Measurements from ENCODE around the gene TGFB1.

Gene TGFB1

DNA sequence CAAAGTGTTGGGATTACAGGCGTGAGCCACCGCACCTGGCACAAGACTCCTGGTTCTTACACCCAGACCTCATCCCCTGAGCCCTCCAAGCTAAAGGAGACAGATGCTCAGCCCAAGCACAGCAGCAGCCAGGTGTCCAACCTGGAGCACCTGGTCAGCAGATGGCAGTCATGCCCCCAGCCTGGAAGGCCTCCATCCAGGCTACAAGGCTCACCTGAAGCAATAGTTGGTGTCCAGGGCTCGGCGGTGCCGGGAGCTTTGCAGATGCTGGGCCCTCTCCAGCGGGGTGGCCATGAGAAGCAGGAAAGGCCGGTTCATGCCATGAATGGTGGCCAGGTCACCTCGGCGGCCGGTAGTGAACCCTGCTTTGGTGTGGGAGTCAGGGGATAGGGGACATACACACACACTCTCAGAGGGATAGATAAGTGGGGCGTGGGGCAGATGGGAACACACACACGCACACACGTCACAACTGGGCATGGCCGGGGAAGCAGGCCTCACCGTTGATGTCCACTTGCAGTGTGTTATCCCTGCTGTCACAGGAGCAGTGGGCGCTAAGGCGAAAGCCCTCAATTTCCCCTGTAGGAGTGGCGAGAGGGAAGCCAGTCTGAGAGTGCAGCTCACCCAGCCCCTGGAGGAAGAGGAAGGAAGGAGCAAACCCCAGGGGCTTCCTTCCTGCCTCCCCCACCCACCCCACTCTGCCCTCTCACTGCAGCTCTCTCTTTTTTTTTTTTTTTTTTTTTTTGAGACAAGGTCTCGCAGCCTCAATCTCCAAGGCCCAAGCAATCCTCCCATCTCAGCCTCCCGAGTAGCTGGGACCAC, 11.8 kb downstream of the TGFB1 start:
- H3K4me1 ChIP-seq (ENCODE audit: insufficient read depth, insufficient read length), result no peaks in the 10 kb centered on the region
- no peak overlapping the region for H3K4me3 ChIP-seq (ENCODE audit: insufficient read length, low read depth)
- TF ChIP-seq YY1 (IDR thresholded peaks at IDR 0.05; ENCODE audit: insufficient read depth, insufficient read length) (no peak), SUZ12 (IDR thresholded peaks at IDR 0.05; ENCODE audit: extremely low read depth, insufficient read depth, insufficient read length) (no peak), ZNF274 (IDR thresholded peaks at IDR 0.05; ENCODE audit: low read depth, low read length) (no peak)
- H3K36me3 ChIP-seq (ENCODE audit: insufficient read depth, insufficient read length, low read length), result peaks cover 34% of the 10 kb centered on the region
- DNase-seq (ENCODE audit: low read depth, low spot score), result no peak
- H3K9ac ChIP-seq (ENCODE audit: insufficient read length, low read depth), result no peak overlapping the region
- no peaks in the 10 kb centered on the region for H3K27me3 ChIP-seq (ENCODE audit: insufficient read depth, insufficient read length)
- H3K9me3 ChIP-seq (ENCODE audit: insufficient read depth, low read length), result no peaks in the 10 kb centered on the region

GRCh38 chr19:41339936-41340335, 13.8 kb downstream of the TGFB1 start:
- no peaks in the 10 kb centered on the region for H3K9me3 ChIP-seq (ENCODE audit: insufficient read depth, low read length)
- no peak overlapping the region for H3K4me3 ChIP-seq (ENCODE audit: insufficient read length, low read depth)
- H3K36me3 ChIP-seq (ENCODE audit: insufficient read depth, insufficient read length, low read length), result peaks cover 37% of the 10 kb centered on the region
- no peak for TF ChIP-seq SUZ12 (IDR thresholded peaks at IDR 0.05; ENCODE audit: extremely low read depth, insufficient read depth, insufficient read length)
- TF ChIP-seq YY1 (IDR thresholded peaks at IDR 0.05; ENCODE audit: insufficient read depth, insufficient read length), result no peak
- no peak for TF ChIP-seq ZNF274 (IDR thresholded peaks at IDR 0.05; ENCODE audit: low read depth, low read length)
- no peak overlapping the region for H3K9ac ChIP-seq (ENCODE audit: insufficient read length, low read depth)
- no peak for DNase-seq (ENCODE audit: low read depth, low spot score)
- no peaks in the 10 kb centered on the region for H3K4me1 ChIP-seq (ENCODE audit: insufficient read depth, insufficient read length)
- no peaks in the 10 kb centered on the region for H3K27me3 ChIP-seq (ENCODE audit: insufficient read depth, insufficient read length)

GRCh38 chr19:41335467-41335866, 18.3 kb downstream of the TGFB1 start:
- Histone ChIP-seq H3K9ac (ENCODE audit: insufficient read length, low read depth) (no peak overlapping the region), H3K36me3 (ENCODE audit: insufficient read depth, insufficient read length, low read length) (peaks cover 28% of the 10 kb centered on the region), H3K9me3 (ENCODE audit: insufficient read depth, low read length) (no peaks in the 10 kb centered on the region), H3K4me1 (ENCODE audit: insufficient read depth, insufficient read length) (no peaks in the 10 kb centered on the region), H3K27me3 (ENCODE audit: insufficient read depth, insufficient read length) (no peaks in the 10 kb centered on the region), H3K4me3 (ENCODE audit: insufficient read length, low read depth) (no peak overlapping the region)
- TF ChIP-seq SUZ12 (IDR thresholded peaks at IDR 0.05; ENCODE audit: extremely low read depth, insufficient read depth, insufficient read length) (no peak), YY1 (IDR thresholded peaks at IDR 0.05; ENCODE audit: insufficient read depth, insufficient read length) (no peak), ZNF274 (IDR thresholded peaks at IDR 0.05; ENCODE audit: low read depth, low read length) (no peak)
- no peak for DNase-seq (ENCODE audit: low read depth, low spot score)

GRCh38 chr19:41334793-41335192, 18.9 kb downstream of the TGFB1 start:
- no peak overlapping the region for H3K4me3 ChIP-seq (ENCODE audit: insufficient read length, low read depth)
- no peak overlapping the region for H3K9ac ChIP-seq (ENCODE audit: insufficient read length, low read depth)
- H3K9me3 ChIP-seq (ENCODE audit: insufficient read depth, low read length), result no peaks in the 10 kb centered on the region
- peaks cover 28% of the 10 kb centered on the region for H3K36me3 ChIP-seq (ENCODE audit: insufficient read depth, insufficient read length, low read length)
- no peaks in the 10 kb centered on the region for H3K27me3 ChIP-seq (ENCODE audit: insufficient read depth, insufficient read length)
- DNase-seq (ENCODE audit: low read depth, low spot score), result no peak
- TF ChIP-seq SUZ12 (IDR thresholded peaks at IDR 0.05; ENCODE audit: extremely low read depth, insufficient read depth, insufficient read length) (no peak), YY1 (IDR thresholded peaks at IDR 0.05; ENCODE audit: insufficient read depth, insufficient read length) (no peak), ZNF274 (IDR thresholded peaks at IDR 0.05; ENCODE audit: low read depth, low read length) (no peak)
- H3K4me1 ChIP-seq (ENCODE audit: insufficient read depth, insufficient read length), result no peaks in the 10 kb centered on the region

DNA sequence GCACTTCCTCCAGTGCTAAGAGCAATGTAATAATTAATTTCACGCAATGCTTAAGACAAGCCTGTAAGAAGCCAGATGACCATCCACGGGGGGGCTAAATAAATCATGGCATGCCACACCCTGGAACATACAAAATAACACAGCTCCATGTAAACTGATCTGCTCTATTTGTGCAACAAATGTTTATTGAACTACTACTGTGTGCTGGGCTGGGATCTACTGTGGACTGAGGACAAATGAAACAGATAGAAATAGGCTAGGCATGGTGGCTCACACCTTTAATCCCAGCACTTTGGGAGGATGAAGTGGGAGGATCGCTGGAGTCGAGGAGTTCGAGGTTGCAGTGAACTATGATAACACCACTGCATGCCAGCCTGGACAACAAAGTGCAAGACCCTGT, 21.3 kb downstream of the TGFB1 start:
- Histone ChIP-seq H3K36me3 (ENCODE audit: insufficient read depth, insufficient read length, low read length) (peaks cover 38% of the 10 kb centered on the region), H3K9ac (ENCODE audit: insufficient read length, low read depth) (no peak overlapping the region), H3K4me3 (ENCODE audit: insufficient read length, low read depth) (no peak overlapping the region), H3K27me3 (ENCODE audit: insufficient read depth, insufficient read length) (no peaks in the 10 kb centered on the region), H3K9me3 (ENCODE audit: insufficient read depth, low read length) (no peaks in the 10 kb centered on the region), H3K4me1 (ENCODE audit: insufficient read depth, insufficient read length) (peaks cover 3% of the 10 kb centered on the region)
- no peak for TF ChIP-seq SUZ12 (IDR thresholded peaks at IDR 0.05; ENCODE audit: extremely low read depth, insufficient read depth, insufficient read length)
- TF ChIP-seq YY1 (IDR thresholded peaks at IDR 0.05; ENCODE audit: insufficient read depth, insufficient read length), result no peak
- TF ChIP-seq ZNF274 (IDR thresholded peaks at IDR 0.05; ENCODE audit: low read depth, low read length), result no peak
- DNase-seq (ENCODE audit: low read depth, low spot score), result no peak

- H3K4me3 ChIP-seq (ENCODE audit: insufficient read length, low read depth), result no peak overlapping the region
- H3K4me1 ChIP-seq (ENCODE audit: insufficient read depth, insufficient read length), result peaks cover 6% of the 10 kb centered on the region
- no peaks in the 10 kb centered on the region for H3K9me3 ChIP-seq (ENCODE audit: insufficient read depth, low read length)
- no peaks in the 10 kb centered on the region for H3K27me3 ChIP-seq (ENCODE audit: insufficient read depth, insufficient read length)
- H3K36me3 ChIP-seq (ENCODE audit: insufficient read depth, insufficient read length, low read length), result peaks cover 38% of the 10 kb centered on the region
- no peak for DNase-seq (ENCODE audit: low read depth, low spot score)
- TF ChIP-seq SUZ12 (IDR thresholded peaks at IDR 0.05; ENCODE audit: extremely low read depth, insufficient read depth, insufficient read length) (no peak), ZNF274 (IDR thresholded peaks at IDR 0.05; ENCODE audit: low read depth, low read length) (no peak), YY1 (IDR thresholded peaks at IDR 0.05; ENCODE audit: insufficient read depth, insufficient read length) (no peak)
- H3K9ac ChIP-seq (ENCODE audit: insufficient read length, low read depth), result no peak overlapping the region
Observed at GRCh38 chr19:41332000-41332399, 21.7 kb downstream of the TGFB1 start.

GRCh38 chr19:41330946-41331678, 22.6 kb downstream of the TGFB1 start:
- DNase-seq (ENCODE audit: low read depth, low spot score), result no peak
- H3K4me3 ChIP-seq (ENCODE audit: insufficient read length, low read depth), result no peak overlapping the region
- peaks cover 38% of the 10 kb centered on the region for H3K36me3 ChIP-seq (ENCODE audit: insufficient read depth, insufficient read length, low read length)
- TF ChIP-seq SUZ12 (IDR thresholded peaks at IDR 0.05; ENCODE audit: extremely low read depth, insufficient read depth, insufficient read length), result no peak
- TF ChIP-seq YY1 (IDR thresholded peaks at IDR 0.05; ENCODE audit: insufficient read depth, insufficient read length), result no peak
- TF ChIP-seq ZNF274 (IDR thresholded peaks at IDR 0.05; ENCODE audit: low read depth, low read length), result no peak
- no peaks in the 10 kb centered on the region for H3K9me3 ChIP-seq (ENCODE audit: insufficient read depth, low read length)
- H3K27me3 ChIP-seq (ENCODE audit: insufficient read depth, insufficient read length), result no peaks in the 10 kb centered on the region
- peaks cover 9% of the 10 kb centered on the region for H3K4me1 ChIP-seq (ENCODE audit: insufficient read depth, insufficient read length)
- H3K9ac ChIP-seq (ENCODE audit: insufficient read length, low read depth), result no peak overlapping the region

Data from NT2/D1 (cell line).